Suppressor macrophage treated with lipopolysaccharide for 4 hours (primary cell): Measurements from ENCODE around the gene RCE1.
A peak's percentile ranks its signal among the peaks of the same experiment; 100 is the strongest.
"Not testable (repeated sequence)": the region's sequence is repeated elsewhere in the genome, so short reads cannot be mapped to it uniquely, and the experiment has no call there.

Experiments used
- DNase-seq: peaks from one replicate; pipeline ENCODE4 v3.0.0-alpha.2; 2020

Gene RCE1, protein sequence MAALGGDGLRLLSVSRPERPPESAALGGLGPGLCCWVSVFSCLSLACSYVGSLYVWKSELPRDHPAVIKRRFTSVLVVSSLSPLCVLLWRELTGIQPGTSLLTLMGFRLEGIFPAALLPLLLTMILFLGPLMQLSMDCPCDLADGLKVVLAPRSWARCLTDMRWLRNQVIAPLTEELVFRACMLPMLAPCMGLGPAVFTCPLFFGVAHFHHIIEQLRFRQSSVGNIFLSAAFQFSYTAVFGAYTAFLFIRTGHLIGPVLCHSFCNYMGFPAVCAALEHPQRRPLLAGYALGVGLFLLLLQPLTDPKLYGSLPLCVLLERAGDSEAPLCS

DNA sequence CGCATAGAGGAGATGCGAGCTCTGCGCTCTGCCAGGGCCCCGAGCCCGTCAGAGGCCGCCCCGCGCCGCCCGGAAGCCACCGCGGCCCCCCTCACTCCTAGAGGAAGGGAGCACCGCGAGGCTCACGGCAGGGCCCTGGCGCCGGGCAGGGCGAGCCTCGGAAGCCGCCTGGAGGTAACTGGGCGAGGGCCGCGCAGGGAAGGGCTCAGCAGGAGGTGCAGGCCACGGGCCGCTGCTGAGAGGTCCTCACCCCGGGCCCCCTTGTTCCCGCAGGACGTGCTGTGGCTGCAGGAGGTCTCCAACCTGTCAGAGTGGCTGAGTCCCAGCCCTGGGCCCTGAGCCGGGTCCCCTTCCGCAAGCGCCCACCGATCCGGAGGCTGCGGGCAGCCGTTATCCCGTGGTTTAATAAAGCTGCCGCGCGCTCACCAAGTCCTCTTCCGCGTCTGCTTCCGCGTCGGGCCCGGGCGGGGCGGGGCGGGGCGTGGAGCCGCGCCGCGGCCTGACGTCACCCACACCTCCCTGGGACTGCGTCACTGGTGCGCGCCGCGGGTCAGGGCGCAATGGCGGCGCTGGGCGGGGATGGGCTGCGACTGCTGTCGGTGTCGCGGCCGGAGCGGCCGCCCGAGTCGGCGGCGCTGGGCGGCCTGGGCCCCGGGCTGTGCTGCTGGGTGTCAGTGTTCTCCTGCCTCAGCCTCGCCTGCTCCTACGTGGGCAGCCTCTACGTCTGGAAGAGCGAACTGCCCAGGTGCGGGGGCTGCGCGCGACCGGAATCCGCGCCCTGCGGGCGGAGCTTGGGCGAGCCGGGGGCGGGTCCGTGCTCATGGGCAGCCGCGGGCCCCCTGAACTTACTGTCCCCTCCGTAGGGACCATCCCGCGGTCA lies at the start of gene RCE1:
RCE1 (plus strand) TSS at position 546 of the 880 bp plus-strand sequence; CDS start at position 561, 15 bp downstream.
- DNase-seq = peak; percentile 97

DNA sequence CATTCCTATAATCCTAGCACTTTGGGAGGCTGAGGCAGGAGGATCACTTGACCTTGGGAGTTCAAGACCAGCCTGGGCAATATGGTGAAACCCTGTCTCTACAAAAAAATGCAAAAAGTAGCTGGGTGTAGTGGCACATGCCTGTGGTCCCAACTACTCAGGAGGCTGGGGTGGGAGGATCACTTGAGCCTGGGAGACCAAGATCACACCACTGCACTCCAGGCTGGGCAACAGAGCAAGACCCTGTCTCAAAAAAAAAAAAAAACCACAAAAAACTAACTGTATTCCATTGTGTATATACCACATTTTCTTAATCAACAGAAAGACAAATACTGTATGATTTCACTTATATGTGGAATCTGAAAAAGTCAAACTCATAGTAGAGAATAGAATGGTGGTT lies 43.4 kb upstream of the RCE1 start:
- not testable (repeated sequence) for DNase-seq

DNA sequence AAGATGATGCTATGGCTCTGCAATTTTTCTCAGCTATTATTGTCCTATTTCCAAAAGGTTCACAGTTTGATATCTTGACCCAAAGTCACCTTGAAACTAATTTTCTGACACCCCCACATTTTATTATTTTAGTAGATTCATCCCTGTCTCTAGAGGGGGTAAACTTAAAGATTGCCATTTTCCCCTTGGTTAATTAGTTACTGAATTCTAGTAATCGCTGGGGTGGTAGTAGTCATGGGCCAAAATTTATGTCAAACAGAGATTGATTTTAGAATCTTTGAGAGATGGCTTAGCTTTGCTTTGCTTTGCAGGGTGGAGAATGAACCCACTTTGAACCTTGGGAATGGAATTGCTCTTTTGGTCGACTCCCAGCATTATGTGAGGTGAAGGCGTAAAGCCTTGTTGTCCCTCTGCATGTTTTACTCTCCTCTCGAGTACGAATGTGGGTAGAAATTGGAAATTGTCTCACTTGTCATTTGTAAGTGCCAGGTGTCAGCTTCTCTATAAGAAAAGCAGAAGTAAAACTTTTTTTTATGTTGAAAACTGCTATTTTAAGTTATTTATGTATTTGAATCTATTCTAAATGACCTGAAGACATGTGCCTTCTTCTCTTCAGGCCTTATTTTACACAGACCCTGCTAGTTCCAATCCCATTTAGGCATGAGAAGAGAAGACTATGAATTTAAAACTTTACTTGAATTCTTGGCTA lies 42.4 kb upstream of the RCE1 start:
- DNase-seq = no peak

DNA sequence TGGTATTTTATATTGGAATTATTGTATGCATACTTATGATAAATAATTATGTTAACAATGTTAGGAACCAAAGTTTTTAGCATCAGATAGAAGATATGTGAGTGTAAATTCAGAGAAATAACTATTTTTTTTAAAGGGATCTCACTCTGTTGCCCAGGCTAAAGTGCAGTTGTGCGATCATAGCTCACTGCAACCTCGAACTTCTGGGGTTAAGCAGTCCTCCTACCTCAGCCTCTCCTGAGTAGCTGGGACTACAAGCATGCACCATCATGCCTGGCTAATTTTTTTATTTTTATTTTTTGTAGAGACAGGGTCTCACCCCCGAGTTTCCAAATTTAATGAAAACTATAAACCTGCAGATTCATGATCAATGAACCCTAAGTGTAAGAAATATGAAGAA lies 33.6 kb upstream of the RCE1 start:
- DNase-seq = no peak

- DNase-seq = no peak
Observed at GRCh38 chr11:66810576-66811185, 32.6 kb upstream of the RCE1 start.

GRCh38 chr11:66814678-66815077 lies 28.6 kb upstream of the RCE1 start:
- no peak for DNase-seq

DNA sequence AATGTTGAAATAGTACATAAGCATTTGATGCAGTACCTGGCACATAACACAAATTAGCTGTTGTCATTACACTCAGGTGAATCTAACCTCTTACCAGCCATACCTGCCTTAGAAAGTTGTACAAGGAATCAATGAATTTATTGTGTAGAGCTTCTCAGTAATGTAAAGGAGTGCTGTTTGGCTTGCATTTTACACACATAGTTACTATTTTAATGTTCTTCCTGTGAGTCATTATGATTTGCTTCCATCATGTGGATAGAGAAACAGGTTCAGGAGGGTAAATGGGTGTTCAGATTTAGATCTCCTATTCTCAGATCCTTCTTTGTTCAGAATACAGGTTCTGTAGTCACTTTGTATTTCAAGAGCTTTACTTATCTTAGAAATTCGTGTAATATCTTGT lies 27.6 kb upstream of the RCE1 start:
- no peak for DNase-seq

GRCh38 chr11:66818231-66818955 lies 24.8 kb upstream of the RCE1 start:
- no peak for DNase-seq

- DNase-seq = no peak
Observed at GRCh38 chr11:66820381-66820780, 22.9 kb upstream of the RCE1 start.

- DNase-seq = no peak
Observed at GRCh38 chr11:66820901-66821300, 22.3 kb upstream of the RCE1 start.

DNA sequence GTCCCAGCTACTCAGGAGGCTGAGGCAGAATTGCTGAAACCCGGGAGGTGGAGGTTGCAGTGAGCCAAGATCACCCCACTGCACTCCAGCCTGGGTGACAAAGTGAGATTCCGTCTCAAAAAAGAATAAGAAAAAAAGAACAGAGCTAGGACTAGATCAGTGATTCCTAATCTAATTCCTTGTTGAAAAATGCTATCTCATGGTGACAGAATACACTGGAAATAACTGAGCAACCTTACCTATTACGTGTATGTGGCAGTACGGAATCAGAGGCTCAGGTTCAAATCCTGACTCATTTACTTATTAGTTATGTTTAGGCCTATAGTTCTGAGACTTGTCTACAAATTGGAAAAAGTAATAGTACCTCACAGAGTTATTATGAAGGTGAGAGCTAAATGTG lies 19.5 kb upstream of the RCE1 start:
- DNase-seq = no peak

DNA sequence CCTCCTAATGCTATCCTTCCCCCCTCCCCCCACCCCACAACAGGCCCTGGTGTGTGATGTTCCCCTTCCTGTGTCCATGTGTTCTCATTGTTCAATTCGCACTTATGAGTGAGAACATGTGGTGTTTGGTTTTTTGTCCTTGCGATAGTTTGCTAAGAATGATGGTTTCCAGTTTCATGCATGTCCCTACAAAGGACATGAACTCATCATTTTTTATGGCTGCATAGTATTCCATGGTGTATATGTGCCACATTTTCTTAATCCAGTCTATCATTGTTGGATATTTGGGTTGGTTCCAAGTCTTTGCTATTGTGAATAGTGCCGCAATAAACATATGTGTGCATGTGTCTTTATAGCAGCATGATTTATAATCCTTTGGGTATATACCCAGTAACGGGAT lies 18.7 kb upstream of the RCE1 start:
- not testable (repeated sequence) for DNase-seq

GRCh38 chr11:66834539-66834845 lies 8.7 kb upstream of the RCE1 start:
- DNase-seq = no peak

GRCh38 chr11:66834943-66835342 lies 8.3 kb upstream of the RCE1 start:
- no peak for DNase-seq

DNA sequence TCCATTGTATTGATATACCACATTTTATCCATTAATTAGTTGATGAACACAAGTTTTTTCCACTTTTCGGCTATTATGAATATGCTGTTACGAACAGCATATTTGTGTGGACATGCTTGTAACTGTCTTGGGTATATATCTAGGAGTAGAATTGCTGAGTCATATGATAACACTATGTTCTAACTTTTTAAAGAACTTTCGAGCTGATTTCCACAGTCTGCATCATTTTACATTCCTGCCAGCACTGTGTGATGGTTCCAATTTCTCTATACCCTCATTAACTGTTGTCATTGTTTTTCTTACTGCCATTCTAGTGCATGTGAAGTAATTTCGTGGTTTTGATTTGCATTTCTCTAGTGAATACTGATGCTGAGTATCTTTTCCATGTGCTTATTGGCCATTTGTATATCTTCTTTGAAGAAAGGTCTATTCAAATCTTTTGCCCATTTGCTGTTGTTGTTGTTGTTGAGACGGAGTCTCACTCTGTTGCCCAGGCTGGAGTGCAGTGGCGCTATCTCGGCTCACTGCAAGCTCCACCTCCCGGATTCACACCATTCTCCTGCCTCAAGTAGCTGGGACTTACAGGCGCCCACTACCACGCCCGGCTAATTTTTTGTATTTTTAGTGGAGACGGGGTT lies 7.4 kb upstream of the RCE1 start:
- DNase-seq = no peak

GRCh38 chr11:66840317-66841091 lies 2.7 kb upstream of the RCE1 start:
- no peak for DNase-seq

DNA sequence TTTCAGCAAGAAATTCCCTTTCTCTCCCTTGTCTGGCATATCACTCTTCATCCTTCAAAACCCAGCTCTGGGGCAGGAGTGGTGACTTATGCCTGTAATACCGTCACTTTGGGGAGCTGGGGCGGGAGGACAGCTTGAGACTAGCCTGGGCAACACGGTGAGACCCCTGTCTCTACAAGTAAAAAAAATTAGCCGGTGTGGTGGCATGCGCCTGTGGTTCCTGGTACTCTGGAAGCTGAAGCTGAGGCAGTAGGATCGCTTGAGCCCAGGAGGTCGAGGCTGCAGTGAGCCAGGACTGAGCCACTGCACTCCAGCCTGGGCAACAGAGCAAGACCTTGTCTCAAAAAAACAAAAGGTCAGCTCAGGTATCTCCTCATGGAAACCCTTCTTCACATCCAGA lies 1.4 kb upstream of the RCE1 start:
- DNase-seq = no peak

- no peak for DNase-seq
Observed at GRCh38 chr11:66842501-66842895, 743 bp upstream of the RCE1 start.

DNA sequence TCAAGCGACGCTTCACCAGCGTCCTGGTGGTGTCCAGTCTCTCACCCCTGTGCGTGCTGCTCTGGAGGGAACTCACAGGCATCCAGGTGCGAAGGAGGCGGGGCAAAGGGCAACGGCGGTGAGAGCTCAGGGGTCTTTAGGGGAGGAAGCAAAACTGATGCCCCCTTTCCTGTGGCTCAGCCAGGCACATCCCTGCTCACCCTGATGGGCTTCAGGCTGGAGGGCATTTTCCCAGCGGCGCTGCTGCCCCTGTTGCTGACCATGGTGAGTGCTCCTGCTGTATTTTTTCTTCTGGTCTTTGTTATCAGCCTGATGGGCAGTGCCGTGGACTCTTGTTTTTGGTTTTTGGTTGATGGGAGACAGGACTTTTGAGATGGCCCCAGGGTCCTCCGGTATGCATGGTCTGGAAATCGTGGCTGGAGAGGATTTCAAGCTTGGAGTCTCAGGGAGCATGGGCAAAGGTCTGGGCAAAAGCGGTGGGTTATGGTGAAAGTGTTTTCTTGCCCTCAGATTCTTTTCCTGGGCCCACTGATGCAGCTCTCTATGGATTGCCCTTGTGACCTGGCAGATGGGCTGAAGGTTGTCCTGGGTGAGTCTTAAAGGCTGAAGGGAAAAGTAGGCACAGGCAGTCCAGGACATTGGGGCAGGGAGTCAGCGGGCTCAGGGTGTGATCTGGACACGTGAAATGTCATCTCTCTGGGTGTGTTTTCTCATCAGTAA lies 695 bp downstream of the RCE1 start:
- DNase-seq = no peak

DNA sequence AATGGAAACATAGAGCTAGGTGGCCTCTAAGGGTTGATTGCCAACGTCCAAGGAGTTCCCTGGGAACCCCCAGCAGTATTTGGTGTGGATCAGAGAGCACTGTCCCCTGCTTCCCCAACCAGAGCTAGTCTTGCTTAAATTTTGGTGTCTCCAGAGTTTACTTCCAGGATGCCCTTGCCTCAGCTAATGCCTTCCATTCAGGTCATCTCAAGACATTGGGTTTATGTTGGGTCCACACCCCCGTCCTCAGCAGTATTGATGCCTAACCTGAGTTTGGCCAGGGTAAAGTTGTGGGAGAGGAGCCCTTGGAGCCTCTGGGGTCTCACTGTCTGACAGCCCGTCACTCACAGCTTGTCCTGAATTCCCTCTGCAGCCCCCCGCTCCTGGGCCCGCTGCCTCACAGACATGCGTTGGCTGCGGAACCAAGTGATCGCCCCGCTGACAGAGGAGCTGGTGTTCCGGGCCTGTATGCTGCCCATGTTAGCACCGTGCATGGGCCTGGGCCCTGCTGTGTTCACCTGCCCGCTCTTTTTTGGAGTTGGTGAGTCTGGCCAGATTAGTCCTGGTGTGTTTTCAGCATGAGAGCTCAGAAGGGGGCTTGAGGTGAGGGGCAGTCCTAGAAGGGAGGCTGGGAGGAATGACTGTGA lies 1.4 kb downstream of the RCE1 start:
- DNase-seq = no peak
